Measurements from ENCODE around the gene ATRN.

DNA sequence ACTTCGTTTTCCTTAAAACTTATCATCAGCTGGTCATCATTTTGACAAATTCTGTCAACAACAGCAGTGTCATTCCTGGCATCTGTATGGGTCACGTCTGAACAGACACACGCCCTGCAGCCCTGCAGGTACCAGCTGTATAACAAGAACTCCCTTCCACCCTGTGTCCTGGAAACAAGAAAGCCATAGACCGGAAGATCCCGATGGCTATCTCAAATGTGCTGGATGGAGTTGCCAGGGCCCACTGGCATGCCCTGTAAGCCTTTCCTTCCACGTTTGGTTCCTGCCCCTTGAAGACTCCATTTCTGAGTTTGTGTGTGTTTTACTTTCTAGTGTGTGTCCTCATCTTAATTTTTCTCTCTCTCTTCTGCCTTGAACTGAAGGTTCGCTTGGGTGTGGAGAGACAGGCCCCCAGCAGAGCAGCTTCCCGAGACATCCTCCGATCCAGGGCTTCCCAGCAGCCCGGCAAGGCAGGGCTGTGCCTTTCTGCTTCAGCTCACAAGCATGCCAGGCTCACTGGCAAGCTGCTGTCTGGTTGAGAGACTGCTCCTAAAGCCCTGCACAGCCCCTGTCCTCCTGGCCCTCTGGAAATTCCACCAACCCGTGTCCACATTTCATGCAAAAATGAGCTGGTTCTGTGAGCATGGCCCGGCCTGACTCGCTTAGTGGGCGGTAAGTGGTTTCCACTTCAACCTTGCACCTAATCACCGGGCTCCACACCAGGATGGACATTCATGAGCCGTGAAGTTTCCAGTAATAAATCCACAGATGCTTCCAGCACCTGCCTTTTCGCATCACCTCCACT lies 183.7 kb downstream of the ATRN start:
- TF ChIP-seq SMC3 (conservative IDR thresholded peaks at IDR 0.05; ENCODE audit: poor library complexity): no peak
- TF ChIP-seq, protein P1, sequence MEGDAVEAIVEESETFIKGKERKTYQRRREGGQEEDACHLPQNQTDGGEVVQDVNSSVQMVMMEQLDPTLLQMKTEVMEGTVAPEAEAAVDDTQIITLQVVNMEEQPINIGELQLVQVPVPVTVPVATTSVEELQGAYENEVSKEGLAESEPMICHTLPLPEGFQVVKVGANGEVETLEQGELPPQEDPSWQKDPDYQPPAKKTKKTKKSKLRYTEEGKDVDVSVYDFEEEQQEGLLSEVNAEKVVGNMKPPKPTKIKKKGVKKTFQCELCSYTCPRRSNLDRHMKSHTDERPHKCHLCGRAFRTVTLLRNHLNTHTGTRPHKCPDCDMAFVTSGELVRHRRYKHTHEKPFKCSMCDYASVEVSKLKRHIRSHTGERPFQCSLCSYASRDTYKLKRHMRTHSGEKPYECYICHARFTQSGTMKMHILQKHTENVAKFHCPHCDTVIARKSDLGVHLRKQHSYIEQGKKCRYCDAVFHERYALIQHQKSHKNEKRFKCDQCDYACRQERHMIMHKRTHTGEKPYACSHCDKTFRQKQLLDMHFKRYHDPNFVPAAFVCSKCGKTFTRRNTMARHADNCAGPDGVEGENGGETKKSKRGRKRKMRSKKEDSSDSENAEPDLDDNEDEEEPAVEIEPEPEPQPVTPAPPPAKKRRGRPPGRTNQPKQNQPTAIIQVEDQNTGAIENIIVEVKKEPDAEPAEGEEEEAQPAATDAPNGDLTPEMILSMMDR (IDR thresholded peaks at IDR 0.05; ENCODE audit: poor library complexity, severe bottlenecking): no peak
- TF ChIP-seq EZH2 (IDR thresholded peaks at IDR 0.05; ENCODE audit: borderline replicate concordance, insufficient read depth, low read length, poor library complexity, severe bottlenecking): no peak
- no peak for TF ChIP-seq RAD21 (conservative IDR thresholded peaks at IDR 0.05)
- no peak for TF ChIP-seq POLR2AphosphoS5 (IDR thresholded peaks at IDR 0.05)
- TF ChIP-seq, protein P2, sequence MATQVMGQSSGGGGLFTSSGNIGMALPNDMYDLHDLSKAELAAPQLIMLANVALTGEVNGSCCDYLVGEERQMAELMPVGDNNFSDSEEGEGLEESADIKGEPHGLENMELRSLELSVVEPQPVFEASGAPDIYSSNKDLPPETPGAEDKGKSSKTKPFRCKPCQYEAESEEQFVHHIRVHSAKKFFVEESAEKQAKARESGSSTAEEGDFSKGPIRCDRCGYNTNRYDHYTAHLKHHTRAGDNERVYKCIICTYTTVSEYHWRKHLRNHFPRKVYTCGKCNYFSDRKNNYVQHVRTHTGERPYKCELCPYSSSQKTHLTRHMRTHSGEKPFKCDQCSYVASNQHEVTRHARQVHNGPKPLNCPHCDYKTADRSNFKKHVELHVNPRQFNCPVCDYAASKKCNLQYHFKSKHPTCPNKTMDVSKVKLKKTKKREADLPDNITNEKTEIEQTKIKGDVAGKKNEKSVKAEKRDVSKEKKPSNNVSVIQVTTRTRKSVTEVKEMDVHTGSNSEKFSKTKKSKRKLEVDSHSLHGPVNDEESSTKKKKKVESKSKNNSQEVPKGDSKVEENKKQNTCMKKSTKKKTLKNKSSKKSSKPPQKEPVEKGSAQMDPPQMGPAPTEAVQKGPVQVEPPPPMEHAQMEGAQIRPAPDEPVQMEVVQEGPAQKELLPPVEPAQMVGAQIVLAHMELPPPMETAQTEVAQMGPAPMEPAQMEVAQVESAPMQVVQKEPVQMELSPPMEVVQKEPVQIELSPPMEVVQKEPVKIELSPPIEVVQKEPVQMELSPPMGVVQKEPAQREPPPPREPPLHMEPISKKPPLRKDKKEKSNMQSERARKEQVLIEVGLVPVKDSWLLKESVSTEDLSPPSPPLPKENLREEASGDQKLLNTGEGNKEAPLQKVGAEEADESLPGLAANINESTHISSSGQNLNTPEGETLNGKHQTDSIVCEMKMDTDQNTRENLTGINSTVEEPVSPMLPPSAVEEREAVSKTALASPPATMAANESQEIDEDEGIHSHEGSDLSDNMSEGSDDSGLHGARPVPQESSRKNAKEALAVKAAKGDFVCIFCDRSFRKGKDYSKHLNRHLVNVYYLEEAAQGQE (IDR thresholded peaks at IDR 0.05; ENCODE audit: borderline replicate concordance): no peak
